ENCODE measurements around the gene CCR2.

- TF ChIP-seq CTCF (IDR thresholded peaks at IDR 0.05): no peak
- TF ChIP-seq POLR2A (IDR thresholded peaks at IDR 0.05; ENCODE audit: low read depth): no peak
- TF ChIP-seq EP300 (IDR thresholded peaks at IDR 0.05): no peak
- TF ChIP-seq POLR2AphosphoS5 (IDR thresholded peaks at IDR 0.05): no peak
These were observed 12.0 kb downstream of the CCR2 start for GRCh38 chr3:46365737-46366524.
